Measurements from ENCODE around the gene MYL5.
"Not testable (repeated sequence)": the region's sequence is repeated elsewhere in the genome, so short reads cannot be mapped to it uniquely, and the experiment has no call there.

The MYL5 gene

GRCh38 chr4:674172-675035 is at the start of gene MYL5, which contains the start of gene ATP5ME:
Gene MYL5 (plus strand): TSS chr4:674542. CDS start chr4:678027, 3,485 bp downstream.
Gene ATP5ME (minus strand): TSS chr4:674276. CDS start chr4:674247, 29 bp downstream.
- DNase-seq, result peak; percentile 94

GRCh38 chr4:624705-625590 is 49.4 kb upstream of the MYL5 start, which contains the start of gene PDE6B:
Gene PDE6B (plus strand): TSS chr4:625573. CDS start chr4:625627, 54 bp downstream.
- DNase-seq, result no peak

- no peak for DNase-seq
Measured at GRCh38 chr4:625631-626161, 48.6 kb upstream of the MYL5 start.

GRCh38 chr4:626201-627091 is 47.9 kb upstream of the MYL5 start:
- DNase-seq, result no peak

- DNase-seq, result no peak
Measured at GRCh38 chr4:627347-628125, 46.8 kb upstream of the MYL5 start.

GRCh38 chr4:628311-628741 is 46.0 kb upstream of the MYL5 start:
- DNase-seq, result no peak

GRCh38 chr4:628821-629635 is 45.3 kb upstream of the MYL5 start:
- no peak for DNase-seq

- DNase-seq, result no peak
Measured at GRCh38 chr4:629636-629914, 44.8 kb upstream of the MYL5 start.

- no peak for DNase-seq
Measured at GRCh38 chr4:629915-630641, 44.3 kb upstream of the MYL5 start.

- no peak for DNase-seq
Measured at GRCh38 chr4:630656-631055, 43.7 kb upstream of the MYL5 start.

GRCh38 chr4:632196-632790 is 42.0 kb upstream of the MYL5 start:
- DNase-seq, result no peak

GRCh38 chr4:632926-633325 is 41.4 kb upstream of the MYL5 start:
- DNase-seq, result no peak

GRCh38 chr4:633406-633805 is 40.9 kb upstream of the MYL5 start:
- no peak for DNase-seq

- no peak for DNase-seq
Measured at GRCh38 chr4:633976-634598, 40.3 kb upstream of the MYL5 start.

GRCh38 chr4:634599-634985 is 39.8 kb upstream of the MYL5 start:
- no peak for DNase-seq

- DNase-seq, result not testable (repeated sequence)
Measured at GRCh38 chr4:635066-635835, 39.1 kb upstream of the MYL5 start.

GRCh38 chr4:635851-636627 is 38.3 kb upstream of the MYL5 start:
- DNase-seq, result no peak

Measured in GDM1 (cell line).